GM23338 (cell line): ENCODE measurements around the gene OLFM1. TPM values are rescaled to one million over a fixed set of nuclear protein-coding genes. Genes with fewer than 3 reads are reported as not detected.

ENCODE experiments used
- ATAC-seq: fragments of 200-7000 bp; cut with Tn5 transposase; 3 replicates; pipeline ENCODE4 v1.9.1; 2020
- DNase-seq: peaks from one replicate; pipeline ENCODE4 v3.0.0-alpha.2; 2015; ENCODE audit warnings: low spot score
- H2AFZ ChIP-seq: fragments of 200-600 bp; sonication (generic); 2 replicates; pipeline ENCODE4 v1.8.0; 2016; ENCODE audit warnings: antibody characterized with exemption, mild to moderate bottlenecking, moderate library complexity
- H3F3A ChIP-seq: fragments of 200-600 bp; sonication (generic); replicated peaks from 2 replicates; pipeline ENCODE4 v1.8.0; 2017; ENCODE audit warnings: antibody characterized with exemption, mixed run types, low read depth
- H3K27ac ChIP-seq: fragments of 200-600 bp; sonication (generic); 2 replicates; pipeline ENCODE4 v1.6.1; 2016; ENCODE audit warnings: low read depth
- H3K27me3 ChIP-seq: fragments of 200-600 bp; sonication (generic); 2 replicates; pipeline ENCODE4 v1.8.0; 2016; ENCODE audit warnings: mild to moderate bottlenecking, mixed run types, moderate library complexity; ENCODE audit not compliant: insufficient read depth
- H3K36me3 ChIP-seq: fragments of 200-600 bp; sonication (generic); 2 replicates; pipeline ENCODE4 v1.8.0; 2016; ENCODE audit warnings: mild to moderate bottlenecking; ENCODE audit not compliant: insufficient read depth
- H3K4me1 ChIP-seq: fragments of 200-600 bp; sonication (generic); 2 replicates; pipeline ENCODE4 v1.8.0; 2016; ENCODE audit warnings: mild to moderate bottlenecking, moderate library complexity; ENCODE audit not compliant: insufficient read depth
- H3K4me2 ChIP-seq: fragments of 200-600 bp; sonication (generic); 2 replicates; pipeline ENCODE4 v1.7.1; 2017; ENCODE audit warnings: mixed run types
- H3K4me3 ChIP-seq: fragments of 200-600 bp; sonication (generic); 2 replicates; pipeline ENCODE4 v1.6.1; 2016; ENCODE audit warnings: mixed run types
- H3K79me2 ChIP-seq: fragments of 200-600 bp; sonication (generic); replicated peaks from 2 replicates; pipeline ENCODE4 v1.8.0; 2017; ENCODE audit warnings: mild to moderate bottlenecking; ENCODE audit not compliant: insufficient read depth
- H3K9me2 ChIP-seq: fragments of 200-600 bp; sonication (generic); 2 replicates; pipeline ENCODE4 v1.8.0; 2017; ENCODE audit not compliant: insufficient read depth
- H4K20me1 ChIP-seq: fragments of 200-600 bp; sonication (generic); replicated peaks from 2 replicates; pipeline ENCODE4 v1.8.0; 2017; ENCODE audit warnings: mild to moderate bottlenecking; ENCODE audit not compliant: insufficient read depth
- H3K27ac Mint-ChIP-seq: 2 replicates; pipeline ENCODE4 v1.8.0; 2020; ENCODE audit warnings: inconsistent platforms, mild to moderate bottlenecking, moderate library complexity, mixed read lengths
- H3K27me3 Mint-ChIP-seq: 3 replicates; pipeline ENCODE4 v1.8.0; 2022; ENCODE audit warnings: low read depth, mild to moderate bottlenecking, moderate library complexity, mixed read lengths, inconsistent platforms; ENCODE audit not compliant: insufficient read depth, poor library complexity
- H3K36me3 Mint-ChIP-seq: 3 replicates; pipeline ENCODE4 v1.8.0; 2021; ENCODE audit warnings: low read depth, mild to moderate bottlenecking, inconsistent platforms, moderate library complexity, mixed read lengths
- H3K4me1 Mint-ChIP-seq: 3 replicates; pipeline ENCODE4 v1.8.0; 2020; ENCODE audit warnings: mild to moderate bottlenecking, inconsistent platforms, mixed read lengths
- H3K4me3 Mint-ChIP-seq: 3 replicates; pipeline ENCODE4 v1.8.0; 2021; ENCODE audit warnings: moderate library complexity, mild to moderate bottlenecking, inconsistent platforms, mixed read lengths
- H3K9me3 Mint-ChIP-seq: 3 replicates; pipeline ENCODE4 v1.8.0; 2020; ENCODE audit warnings: moderate library complexity, mild to moderate bottlenecking, inconsistent platforms, mixed read lengths
- CREB1 ChIP-seq: fragments of 250-450 bp; sonication (Bioruptor Pico); IDR thresholded peaks from 2 replicates; pipeline ENCODE4 v1.5.0; 2020; ENCODE audit warnings: low read depth, mild to moderate bottlenecking, moderate library complexity
- CTCF ChIP-seq, 2 experiments: fragments of 200-600 bp in 1 of 2; sonication (generic) in 1 of 2; conservative IDR thresholded peaks; 2 replicates each; pipeline versions ENCODE4 v1.5.1 to v1.6.1; 2016 to 2017; ENCODE audit warnings: antibody characterized with exemption in 2 of 2, low read depth in 2 of 2, mild to moderate bottlenecking in 2 of 2, moderate library complexity in 1 of 2
- EZH2 ChIP-seq: fragments of 200-600 bp; sonication (generic); IDR thresholded peaks from one replicate; pipeline ENCODE4 v1.8.0; 2017; ENCODE audit warnings: antibody characterized with exemption, mild to moderate bottlenecking, low read depth; ENCODE audit not compliant: unreplicated experiment
- EZH2phosphoT487 ChIP-seq: fragments of 200-600 bp; sonication (generic); IDR thresholded peaks from one replicate; pipeline ENCODE4 v1.8.1; 2018; ENCODE audit warnings: antibody characterized with exemption; ENCODE audit not compliant: unreplicated experiment
- JUNB ChIP-seq: IDR thresholded peaks from one replicate; pipeline ENCODE4 v1.6.1; 2016; ENCODE audit warnings: antibody characterized with exemption; ENCODE audit not compliant: unreplicated experiment
- NANOG ChIP-seq: IDR thresholded peaks from 2 replicates; pipeline ENCODE4 v1.6.1; 2016; ENCODE audit warnings: antibody characterized with exemption, borderline replicate concordance
- POLR2AphosphoS5 ChIP-seq: IDR thresholded peaks from 2 replicates; pipeline ENCODE4 v1.6.1; 2016; ENCODE audit warnings: antibody characterized with exemption, low read depth
- STAT1 ChIP-seq: IDR thresholded peaks from one replicate; pipeline ENCODE4 v1.6.1; 2016; ENCODE audit warnings: antibody characterized with exemption; ENCODE audit not compliant: unreplicated experiment
- ZNF114 ChIP-seq: fragments of 250-450 bp; sonication (Bioruptor Pico); IDR thresholded peaks from 2 replicates; pipeline ENCODE4 v1.5.0; 2020; ENCODE audit warnings: mild to moderate bottlenecking, moderate library complexity
- ZNF331 ChIP-seq: fragments of 250-450 bp; sonication (Bioruptor Pico); IDR thresholded peaks from 2 replicates; pipeline ENCODE4 v1.5.0; 2020; ENCODE audit warnings: low read depth, mild to moderate bottlenecking, moderate library complexity
- polyA plus RNA-seq: library from polyadenylated mRNA; unstranded; fragments of >200 nt; fragmentation: Nextera tagmentation; extraction: Ambion mirVana; gene quantifications from 2 replicates; pipeline ENCODE4 v1.2.1, GENCODE V29; 2016
- total RNA-seq: library from RNA; depleted of rRNA; stranded (reverse); fragments of >200 nt; shearing (Covaris generic); gene quantifications from 2 replicates; pipeline ENCODE4 v1.2.3, GENCODE V29; 2014
- TF ChIP-seq, protein P1 (sequence below): IDR thresholded peaks from 2 replicates; pipeline ENCODE4 v1.6.1; 2016; ENCODE audit warnings: antibody characterized with exemption
- TF ChIP-seq, protein P2 (sequence below): fragments of 250-450 bp; sonication (Bioruptor Pico); IDR thresholded peaks from 2 replicates; pipeline ENCODE4 v1.5.0; 2020; ENCODE audit warnings: mild to moderate bottlenecking, moderate library complexity
- TF ChIP-seq, protein P3 (sequence below): IDR thresholded peaks from one replicate; pipeline ENCODE4 v1.6.1; 2018; ENCODE audit warnings: antibody characterized with exemption; ENCODE audit not compliant: unreplicated experiment

Gene OLFM1
- total and polyA plus RNA-seq, 2 experiments from 2014 or later: 20.6 to 40.1 TPM

DNA sequence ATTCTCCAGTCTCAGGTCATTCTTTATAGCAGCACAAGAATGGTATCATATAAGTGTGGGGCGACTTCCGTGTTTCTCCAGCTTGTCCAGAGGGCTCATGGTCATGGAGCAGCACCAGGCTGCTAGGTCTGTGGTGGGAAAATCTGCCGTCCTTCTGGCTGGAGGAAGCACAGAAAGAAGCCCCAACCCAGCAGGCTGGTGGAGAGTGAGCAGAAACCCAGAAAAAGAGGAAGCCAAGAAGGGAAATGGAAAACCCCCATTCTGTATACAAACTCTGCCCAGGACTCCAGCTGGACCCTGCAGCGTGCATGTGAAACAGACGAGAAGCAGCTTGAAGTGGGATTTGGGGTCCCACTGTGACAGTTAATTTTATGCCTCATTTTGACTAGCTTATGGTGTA lies 34.3 kb upstream of the OLFM1 start:
- H3K36me3 Mint-ChIP-seq: no peaks in the 10 kb centered on the region
- Histone ChIP-seq H3F3A (no peaks in the 10 kb centered on the region), H3K9me2 (peaks cover 6% of the 10 kb centered on the region; the same call in 1 of the 2 replicates), H3K4me3 (no peak overlapping the region), H3K4me1 (no peaks in the 10 kb centered on the region), H3K27me3 (no peaks in the 10 kb centered on the region), H3K36me3 (no peaks in the 10 kb centered on the region), H4K20me1 (no peaks in the 10 kb centered on the region), H3K27ac (no peak overlapping the region), H3K79me2 (no peaks in the 10 kb centered on the region), H3K4me2 (no peak overlapping the region), H2AFZ (no peak overlapping the region)
- TF ChIP-seq, protein P1, sequence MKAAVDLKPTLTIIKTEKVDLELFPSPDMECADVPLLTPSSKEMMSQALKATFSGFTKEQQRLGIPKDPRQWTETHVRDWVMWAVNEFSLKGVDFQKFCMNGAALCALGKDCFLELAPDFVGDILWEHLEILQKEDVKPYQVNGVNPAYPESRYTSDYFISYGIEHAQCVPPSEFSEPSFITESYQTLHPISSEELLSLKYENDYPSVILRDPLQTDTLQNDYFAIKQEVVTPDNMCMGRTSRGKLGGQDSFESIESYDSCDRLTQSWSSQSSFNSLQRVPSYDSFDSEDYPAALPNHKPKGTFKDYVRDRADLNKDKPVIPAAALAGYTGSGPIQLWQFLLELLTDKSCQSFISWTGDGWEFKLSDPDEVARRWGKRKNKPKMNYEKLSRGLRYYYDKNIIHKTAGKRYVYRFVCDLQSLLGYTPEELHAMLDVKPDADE: no peak
- TF ChIP-seq STAT1 (no peak), ZNF114 (CRISPR knock-in tag) (no peak), NANOG (no peak), CREB1 (CRISPR knock-in tag) (no peak), POLR2AphosphoS5 (no peak), EZH2 (no peak), EZH2phosphoT487 (no peak), ZNF331 (no peak), JUNB (no peak), CTCF (conservative IDR thresholded peaks at IDR 0.05; ENCODE audit: low read depth in 2 of 2) (no peak)
- TF ChIP-seq, protein P2, sequence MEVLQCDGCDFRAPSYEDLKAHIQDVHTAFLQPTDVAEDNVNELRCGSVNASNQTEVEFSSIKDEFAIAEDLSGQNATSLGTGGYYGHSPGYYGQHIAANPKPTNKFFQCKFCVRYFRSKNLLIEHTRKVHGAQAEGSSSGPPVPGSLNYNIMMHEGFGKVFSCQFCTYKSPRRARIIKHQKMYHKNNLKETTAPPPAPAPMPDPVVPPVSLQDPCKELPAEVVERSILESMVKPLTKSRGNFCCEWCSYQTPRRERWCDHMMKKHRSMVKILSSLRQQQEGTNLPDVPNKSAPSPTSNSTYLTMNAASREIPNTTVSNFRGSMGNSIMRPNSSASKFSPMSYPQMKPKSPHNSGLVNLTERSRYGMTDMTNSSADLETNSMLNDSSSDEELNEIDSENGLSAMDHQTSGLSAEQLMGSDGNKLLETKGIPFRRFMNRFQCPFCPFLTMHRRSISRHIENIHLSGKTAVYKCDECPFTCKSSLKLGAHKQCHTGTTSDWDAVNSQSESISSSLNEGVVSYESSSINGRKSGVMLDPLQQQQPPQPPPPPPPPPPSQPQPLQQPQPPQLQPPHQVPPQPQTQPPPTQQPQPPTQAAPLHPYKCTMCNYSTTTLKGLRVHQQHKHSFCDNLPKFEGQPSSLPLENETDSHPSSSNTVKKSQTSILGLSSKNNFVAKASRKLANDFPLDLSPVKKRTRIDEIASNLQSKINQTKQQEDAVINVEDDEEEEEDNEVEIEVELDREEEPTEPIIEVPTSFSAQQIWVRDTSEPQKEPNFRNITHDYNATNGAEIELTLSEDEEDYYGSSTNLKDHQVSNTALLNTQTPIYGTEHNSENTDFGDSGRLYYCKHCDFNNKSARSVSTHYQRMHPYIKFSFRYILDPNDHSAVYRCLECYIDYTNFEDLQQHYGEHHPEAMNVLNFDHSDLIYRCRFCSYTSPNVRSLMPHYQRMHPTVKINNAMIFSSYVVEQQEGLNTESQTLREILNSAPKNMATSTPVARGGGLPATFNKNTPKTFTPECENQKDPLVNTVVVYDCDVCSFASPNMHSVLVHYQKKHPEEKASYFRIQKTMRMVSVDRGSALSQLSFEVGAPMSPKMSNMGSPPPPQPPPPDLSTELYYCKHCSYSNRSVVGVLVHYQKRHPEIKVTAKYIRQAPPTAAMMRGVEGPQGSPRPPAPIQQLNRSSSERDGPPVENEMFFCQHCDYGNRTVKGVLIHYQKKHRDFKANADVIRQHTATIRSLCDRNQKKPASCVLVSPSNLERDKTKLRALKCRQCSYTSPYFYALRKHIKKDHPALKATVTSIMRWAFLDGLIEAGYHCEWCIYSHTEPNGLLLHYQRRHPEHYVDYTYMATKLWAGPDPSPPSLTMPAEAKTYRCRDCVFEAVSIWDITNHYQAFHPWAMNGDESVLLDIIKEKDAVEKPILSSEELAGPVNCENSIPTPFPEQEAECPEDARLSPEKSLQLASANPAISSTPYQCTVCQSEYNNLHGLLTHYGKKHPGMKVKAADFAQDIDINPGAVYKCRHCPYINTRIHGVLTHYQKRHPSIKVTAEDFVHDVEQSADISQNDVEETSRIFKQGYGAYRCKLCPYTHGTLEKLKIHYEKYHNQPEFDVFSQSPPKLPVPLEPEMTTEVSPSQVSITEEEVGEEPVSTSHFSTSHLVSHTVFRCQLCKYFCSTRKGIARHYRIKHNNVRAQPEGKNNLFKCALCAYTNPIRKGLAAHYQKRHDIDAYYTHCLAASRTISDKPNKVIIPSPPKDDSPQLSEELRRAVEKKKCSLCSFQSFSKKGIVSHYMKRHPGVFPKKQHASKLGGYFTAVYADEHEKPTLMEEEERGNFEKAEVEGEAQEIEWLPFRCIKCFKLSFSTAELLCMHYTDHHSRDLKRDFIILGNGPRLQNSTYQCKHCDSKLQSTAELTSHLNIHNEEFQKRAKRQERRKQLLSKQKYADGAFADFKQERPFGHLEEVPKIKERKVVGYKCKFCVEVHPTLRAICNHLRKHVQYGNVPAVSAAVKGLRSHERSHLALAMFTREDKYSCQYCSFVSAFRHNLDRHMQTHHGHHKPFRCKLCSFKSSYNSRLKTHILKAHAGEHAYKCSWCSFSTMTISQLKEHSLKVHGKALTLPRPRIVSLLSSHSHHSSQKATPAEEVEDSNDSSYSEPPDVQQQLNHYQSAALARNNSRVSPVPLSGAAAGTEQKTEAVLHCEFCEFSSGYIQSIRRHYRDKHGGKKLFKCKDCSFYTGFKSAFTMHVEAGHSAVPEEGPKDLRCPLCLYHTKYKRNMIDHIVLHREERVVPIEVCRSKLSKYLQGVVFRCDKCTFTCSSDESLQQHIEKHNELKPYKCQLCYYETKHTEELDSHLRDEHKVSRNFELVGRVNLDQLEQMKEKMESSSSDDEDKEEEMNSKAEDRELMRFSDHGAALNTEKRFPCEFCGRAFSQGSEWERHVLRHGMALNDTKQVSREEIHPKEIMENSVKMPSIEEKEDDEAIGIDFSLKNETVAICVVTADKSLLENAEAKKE (CRISPR knock-in tag): no peak
- TF ChIP-seq, protein P3, sequence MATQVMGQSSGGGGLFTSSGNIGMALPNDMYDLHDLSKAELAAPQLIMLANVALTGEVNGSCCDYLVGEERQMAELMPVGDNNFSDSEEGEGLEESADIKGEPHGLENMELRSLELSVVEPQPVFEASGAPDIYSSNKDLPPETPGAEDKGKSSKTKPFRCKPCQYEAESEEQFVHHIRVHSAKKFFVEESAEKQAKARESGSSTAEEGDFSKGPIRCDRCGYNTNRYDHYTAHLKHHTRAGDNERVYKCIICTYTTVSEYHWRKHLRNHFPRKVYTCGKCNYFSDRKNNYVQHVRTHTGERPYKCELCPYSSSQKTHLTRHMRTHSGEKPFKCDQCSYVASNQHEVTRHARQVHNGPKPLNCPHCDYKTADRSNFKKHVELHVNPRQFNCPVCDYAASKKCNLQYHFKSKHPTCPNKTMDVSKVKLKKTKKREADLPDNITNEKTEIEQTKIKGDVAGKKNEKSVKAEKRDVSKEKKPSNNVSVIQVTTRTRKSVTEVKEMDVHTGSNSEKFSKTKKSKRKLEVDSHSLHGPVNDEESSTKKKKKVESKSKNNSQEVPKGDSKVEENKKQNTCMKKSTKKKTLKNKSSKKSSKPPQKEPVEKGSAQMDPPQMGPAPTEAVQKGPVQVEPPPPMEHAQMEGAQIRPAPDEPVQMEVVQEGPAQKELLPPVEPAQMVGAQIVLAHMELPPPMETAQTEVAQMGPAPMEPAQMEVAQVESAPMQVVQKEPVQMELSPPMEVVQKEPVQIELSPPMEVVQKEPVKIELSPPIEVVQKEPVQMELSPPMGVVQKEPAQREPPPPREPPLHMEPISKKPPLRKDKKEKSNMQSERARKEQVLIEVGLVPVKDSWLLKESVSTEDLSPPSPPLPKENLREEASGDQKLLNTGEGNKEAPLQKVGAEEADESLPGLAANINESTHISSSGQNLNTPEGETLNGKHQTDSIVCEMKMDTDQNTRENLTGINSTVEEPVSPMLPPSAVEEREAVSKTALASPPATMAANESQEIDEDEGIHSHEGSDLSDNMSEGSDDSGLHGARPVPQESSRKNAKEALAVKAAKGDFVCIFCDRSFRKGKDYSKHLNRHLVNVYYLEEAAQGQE: no peak
- H3K9me3 Mint-ChIP-seq: peaks cover 8% of the 10 kb centered on the region; the same call in 1 of the 3 replicates
- no peak overlapping the region for H3K27ac Mint-ChIP-seq
- H3K27me3 Mint-ChIP-seq: peaks cover 6% of the 10 kb centered on the region
- ATAC-seq: no peak
- no peak for DNase-seq
- no peaks in the 10 kb centered on the region for H3K4me1 Mint-ChIP-seq
- H3K4me3 Mint-ChIP-seq: no peak overlapping the region
